Measurements from ENCODE around the gene MTF1.
A peak's percentile ranks its signal among the peaks of the same experiment; 100 is the strongest.
"Not testable (repeated sequence)": the region's sequence is repeated elsewhere in the genome, so short reads cannot be mapped to it uniquely, and the experiment has no call there.

The MTF1 gene

GRCh38 chr1:37901191-37901892 lies 42.0 kb upstream of the MTF1 start:
- H3K27ac ChIP-seq, result no peak overlapping the region
- DNase-seq (ENCODE audit: low spot score), result no peak
- ChIA-PET CTCF (interaction anchor here (0.7 kb wide), 1 partner anchor 1578 kb away, joined by 3 read pairs; no protein-coding TSS in a partner anchor), POLR2A (ENCODE audit: low non-redundant PET) (no interaction called here)
- no peak for TF ChIP-seq CTCF (conservative IDR thresholded peaks at IDR 0.05; ENCODE audit: low read depth)

GRCh38 chr1:37897563-37897962 lies 38.2 kb upstream of the MTF1 start:
- H3K27ac ChIP-seq; POLR2A ChIA-PET (ENCODE audit: low non-redundant PET); CTCF ChIA-PET; DNase-seq (ENCODE audit: low spot score): not testable (repeated sequence)

GRCh38 chr1:37893673-37894072 lies 34.3 kb upstream of the MTF1 start:
- CTCF ChIA-PET, result no interaction called here
- no peak for DNase-seq (ENCODE audit: low spot score)
- no peak for TF ChIP-seq CTCF (conservative IDR thresholded peaks at IDR 0.05; ENCODE audit: low read depth)
- no peak overlapping the region for H3K27ac ChIP-seq
- POLR2A ChIA-PET (ENCODE audit: low non-redundant PET), result no interaction called here

GRCh38 chr1:37892151-37893047 lies 33.0 kb upstream of the MTF1 start:
- POLR2A ChIA-PET (ENCODE audit: low non-redundant PET), result no interaction called here
- H3K27ac ChIP-seq, result no peak overlapping the region
- TF ChIP-seq CTCF (conservative IDR thresholded peaks at IDR 0.05; ENCODE audit: low read depth), result no peak
- CTCF ChIA-PET, result interaction anchor here (0.6 to 0.7 kb wide), 2 partner anchors 11 to 290 kb away, joined by 3 read pairs; no protein-coding TSS in a partner anchor
- no peak for DNase-seq (ENCODE audit: low spot score)

DNA sequence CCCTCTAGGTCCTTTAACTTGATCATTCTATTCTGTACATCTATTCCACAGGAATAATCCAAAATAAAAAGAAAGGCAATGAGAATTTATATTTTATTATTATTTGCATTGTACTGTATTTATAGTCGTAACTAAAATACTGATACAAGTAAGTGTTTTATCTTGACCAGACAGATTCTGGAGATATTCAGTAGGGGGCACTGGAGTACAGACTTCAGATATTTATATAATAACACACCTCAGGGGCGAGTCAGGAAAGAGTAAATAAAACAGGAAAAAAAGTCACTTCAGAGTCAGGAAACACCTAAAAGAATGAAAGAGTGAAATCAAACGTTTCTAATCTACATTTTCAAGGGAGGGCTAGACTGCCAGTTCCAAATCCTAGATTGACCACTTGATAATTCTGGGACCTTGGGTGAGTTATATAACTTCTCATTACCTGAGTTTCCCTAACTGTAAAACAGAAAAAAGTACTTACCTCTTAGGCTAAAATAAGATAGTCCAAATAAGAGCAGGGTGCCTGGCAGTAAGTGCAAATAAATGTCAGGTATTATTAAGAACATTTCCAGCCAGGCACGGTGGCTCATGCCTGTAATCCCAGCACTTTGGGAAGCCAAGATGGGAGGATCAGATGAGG lies 31.1 kb upstream of the MTF1 start:
- TF ChIP-seq CTCF (conservative IDR thresholded peaks at IDR 0.05; ENCODE audit: low read depth), result peak; percentile 19; the same call in 1 of the 2 replicates
- no peak overlapping the region for H3K27ac ChIP-seq
- peak; percentile 38 for DNase-seq (ENCODE audit: low spot score)
- ChIA-PET POLR2A (ENCODE audit: low non-redundant PET) (no interaction called here), CTCF (interaction anchor here (0.6 to 0.7 kb wide), 4 partner anchors 35 to 637 kb away, joined by 3 to 4 read pairs (median 3); no protein-coding TSS in a partner anchor)

DNA sequence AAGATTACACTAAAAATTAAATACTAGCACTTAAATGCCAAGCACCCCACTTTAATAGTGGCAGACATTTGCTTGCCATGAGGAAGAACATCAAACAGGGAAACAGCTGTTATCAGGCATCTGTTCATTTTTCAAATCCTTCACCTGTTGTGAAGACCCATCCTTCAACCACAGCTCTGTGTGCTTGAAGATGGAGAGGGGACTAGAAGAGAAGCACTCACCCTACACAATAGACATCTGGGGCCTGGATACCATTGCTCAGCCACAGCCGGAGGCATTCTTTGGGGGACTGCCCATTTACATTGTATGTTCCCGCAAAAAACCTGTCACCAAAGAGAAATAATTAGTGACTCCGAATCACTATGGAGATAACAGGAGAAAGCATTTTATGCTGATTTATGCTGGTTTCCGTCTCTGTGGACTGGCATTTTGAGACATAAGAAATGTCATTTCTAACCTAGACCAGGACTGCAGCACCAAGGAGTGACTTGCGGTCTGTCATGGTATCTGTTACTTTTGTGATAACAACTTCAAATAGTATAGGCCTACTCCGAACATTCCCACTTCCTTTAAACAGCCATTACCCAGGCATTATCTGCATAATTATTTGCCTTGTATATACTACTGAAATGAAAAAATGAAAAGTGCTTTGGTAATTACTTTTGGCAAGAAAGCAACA lies 28.8 kb upstream of the MTF1 start:
- ChIA-PET POLR2A (ENCODE audit: low non-redundant PET) (no interaction called here), CTCF (interaction anchor here (0.5 kb wide), 1 partner anchor 437 kb away, joined by 3 read pairs; no protein-coding TSS in a partner anchor)
- H3K27ac ChIP-seq, result no peak overlapping the region
- no peak for TF ChIP-seq CTCF (conservative IDR thresholded peaks at IDR 0.05; ENCODE audit: low read depth)
- DNase-seq (ENCODE audit: low spot score), result no peak

Measured in RWPE1 (cell line).